Psoas muscle (tissue), 8 donors: ENCODE data around the gene TAAR6. TPM values are rescaled to one million over a fixed set of nuclear protein-coding genes. Genes with fewer than 3 reads are reported as not detected.
"Not testable (repeated sequence)": the region's sequence is repeated elsewhere in the genome, so short reads cannot be mapped to it uniquely, and the experiment has no call there.

Experiments
- ATAC-seq, 4 donors: fragments of 200-7000 bp; cut with Tn5 transposase; one replicate each; pipeline ENCODE4 v1.9.1; 2020; ENCODE audit warnings: moderate library complexity in 3 of 4, mild to moderate bottlenecking in 2 of 4
- DNase-seq, 2 donors: peaks; one replicate each; pipeline ENCODE4 v3.0.0-alpha.2; 2020
- H3K27ac ChIP-seq: fragments of 200-600 bp; one replicate; pipeline ENCODE4 v1.8.0; 2022
- H3K27me3 ChIP-seq, 3 donors: fragments of 200-600 bp in 1 of 3; one replicate each; pipeline versions ENCODE4 v1.6.1 to v1.8.0; 2013 to 2022; ENCODE audit warnings: low read length in 2 of 3, mild to moderate bottlenecking in 2 of 3, moderate library complexity in 1 of 3; ENCODE audit not compliant: insufficient read depth in 3 of 3
- H3K36me3 ChIP-seq, 2 donors: fragments of 200-600 bp in 1 of 2; one replicate each; pipeline versions ENCODE4 v1.6.1 to v1.8.0; 2013 to 2022; ENCODE audit warnings: low read depth in 1 of 2, mild to moderate bottlenecking in 1 of 2, moderate library complexity in 1 of 2; ENCODE audit not compliant: insufficient read depth in 1 of 2
- H3K4me1 ChIP-seq: fragments of 200-600 bp; one replicate; pipeline ENCODE4 v1.8.0; 2022
- H3K4me3 ChIP-seq: fragments of 200-600 bp; one replicate; pipeline ENCODE4 v1.8.0; 2022; ENCODE audit warnings: mild to moderate bottlenecking
- H3K9me3 ChIP-seq: fragments of 200-600 bp; one replicate; pipeline ENCODE4 v1.8.0; 2022
- CTCF ChIP-seq: fragments of 200-600 bp; IDR thresholded peaks from one replicate; pipeline ENCODE4 v1.8.0; 2022; ENCODE audit warnings: antibody characterized with exemption
- WGBS, 3 donors: extraction: QIAGEN DNeasy Blood & Tissue Kit; methylation state at CpG; one replicate each; pipeline versions ENCODE4 v1.1.6 to v1.1.7; 2013; 5-methylcytosine and 5-hydroxymethylcytosine counted together
- intact Hi-C, 2 donors: fragments of 100-400 bp; cut with DNase I; formaldehyde crosslinking; loops; one replicate each; pipeline versions ENCODE4 v1.11.0 to v1.14.2; 2022
- polyA plus RNA-seq, 3 donors: library from polyadenylated mRNA; stranded (reverse); fragments of 200-250 nt; gene quantifications; one replicate each; pipeline ENCODE4 v1.2.3, GENCODE V29; 2013
- total RNA-seq, 4 donors: library from RNA; stranded (reverse); fragmentation: NEBNext Ultra II Directional in 2 of 4; extraction: Animal tissue kit (Norgen Biotek cat#: 25700) in 2 of 4; gene quantifications; one replicate each; pipeline versions ENCODE4 v1.2.1 to v1.2.4, GENCODE V29; 2021 to 2023
- donor health status: healthy with polysubstance abuse.
- donor health status: DM: no; HTN: no; CAD: no; lungs with moderate emphysema.
- donor health status: Bipolar disorder and iron deficiency.
- donor health status: healthy.
- donor health status: DM: yes; HTN: yes; CAD: no.
- donor health status: DM: no; HTN: no; CAD: no.
- donor health status: DM: no; HTN: no; CAD: no.
- donor health status: DM: yes; HTN: yes; CAD: no.

Gene TAAR6
- total and polyA plus RNA-seq, 7 donors: not detected

DNA sequence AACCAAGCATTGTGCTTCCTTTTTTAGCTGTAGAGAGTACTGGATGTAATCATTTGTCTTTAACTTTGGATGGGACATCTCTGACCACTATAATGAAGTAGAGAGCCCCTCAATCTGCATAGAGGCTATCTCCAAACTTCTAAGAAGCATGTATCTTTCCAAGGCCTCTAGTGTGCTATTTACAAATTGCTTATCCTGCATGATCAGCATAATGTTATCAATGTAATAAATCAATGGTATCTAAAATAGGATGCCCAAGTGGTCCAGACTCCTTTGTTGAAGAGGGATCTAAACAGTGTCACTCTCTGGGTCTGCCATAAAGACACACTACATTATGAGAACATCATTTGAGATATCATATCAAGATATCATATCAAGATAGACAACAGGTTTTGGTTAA is 25.3 kb upstream of the TAAR6 start:
- intact Hi-C loops: no loop called here

GRCh38 chr6:132548746-132549463 is 21.2 kb upstream of the TAAR6 start:
- intact Hi-C loops: no loop called here
- WGBS, 3 donors: 82 to 90% (median 83%) methylated on average over 4 of the region's 4 CpGs
- ATAC-seq: no peak
- Histone ChIP-seq H3K36me3 (no peaks in the 10 kb centered on the region), H3K9me3 (no peaks in the 10 kb centered on the region), H3K4me3 (no peak overlapping the region), H3K27ac (no peak overlapping the region), H3K4me1 (no peaks in the 10 kb centered on the region), H3K27me3 (no peaks in the 10 kb centered on the region)
- DNase-seq: no peak
- no peak for TF ChIP-seq CTCF

More for the DNA sequence above, 25.3 kb upstream of the TAAR6 start:
- H3K4me1 ChIP-seq: no peaks in the 10 kb centered on the region
- no peaks in the 10 kb centered on the region for H3K27me3 ChIP-seq
- TF ChIP-seq CTCF: no peak
- H3K27ac ChIP-seq: no peak overlapping the region
- DNase-seq (no peak), ATAC-seq (no peak)
- H3K4me3 ChIP-seq: no peak overlapping the region
- no peaks in the 10 kb centered on the region for H3K36me3 ChIP-seq
- H3K9me3 ChIP-seq: no peaks in the 10 kb centered on the region

DNA sequence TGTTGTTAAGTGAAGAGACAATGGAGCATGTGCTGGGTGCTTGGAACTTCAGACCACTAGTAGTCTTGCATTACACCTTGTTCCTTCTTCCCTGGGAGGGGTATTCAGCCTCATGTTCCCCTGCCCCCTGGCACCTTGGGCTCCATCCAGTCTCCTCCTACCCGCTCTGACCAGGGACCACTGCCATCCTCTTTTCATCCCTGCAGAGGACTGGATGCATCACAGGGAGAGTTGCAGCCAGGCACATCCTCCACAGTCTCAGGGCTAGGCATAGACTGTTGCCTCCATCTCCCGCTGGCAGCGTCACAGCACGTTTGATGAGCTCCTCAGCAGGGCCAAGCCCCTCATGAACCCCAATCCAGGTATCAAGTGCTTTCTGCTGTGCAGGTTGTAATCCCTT is 18.9 kb upstream of the TAAR6 start:
- DNase-seq (no peak), ATAC-seq (no peak)
- Histone ChIP-seq H3K9me3 (no peaks in the 10 kb centered on the region), H3K36me3 (no peaks in the 10 kb centered on the region), H3K27ac (no peak overlapping the region), H3K4me3 (no peak overlapping the region), H3K27me3 (peaks cover 0 to 6% (median 0%) of the 10 kb centered on the region in 3 donors), H3K4me1 (no peaks in the 10 kb centered on the region)
- intact Hi-C loops: no loop called here
- no peak for TF ChIP-seq CTCF
- WGBS, 3 donors: 70 to 83% (median 75%) methylated on average over 4 of the region's 4 CpGs

DNA sequence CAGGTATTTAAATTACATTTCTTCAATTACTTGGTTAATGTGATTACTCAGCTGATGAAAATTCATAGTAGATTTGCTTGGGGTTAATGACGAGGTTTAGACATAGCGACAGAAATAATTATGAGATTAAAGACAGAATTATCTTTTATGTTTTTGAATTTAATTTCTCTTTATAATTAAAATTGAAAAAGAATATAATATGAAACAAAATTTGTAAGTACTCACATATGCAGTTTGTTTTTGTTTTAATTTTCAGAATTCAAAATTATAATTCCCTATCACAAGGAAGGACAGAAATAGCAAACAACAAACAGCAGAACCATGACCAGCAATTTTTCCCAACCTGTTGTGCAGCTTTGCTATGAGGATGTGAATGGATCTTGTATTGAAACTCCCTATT is 17.8 kb upstream of the TAAR6 start, which contains the start of gene TAAR8:
Gene TAAR8, plus strand, starts transcription at position 301 of the 400 bp plus-strand sequence. Its CDS starts 21 bp downstream, at position 322.
- Histone ChIP-seq H3K27ac (no peak within 1 kb of the TSS), H3K4me3 (no peak within 1 kb of the TSS), H3K27me3 (peaks cover 0 to 6% (median 0%) of the 10 kb centered on the region in 3 donors), H3K4me1 (no peaks in the 10 kb centered on the region), H3K36me3 (no peaks in the 10 kb centered on the region), H3K9me3 (no peaks in the 10 kb centered on the region)
- DNase-seq: no peak
- intact Hi-C loops: no loop called here
- no peak for ATAC-seq
- 93 to 95% (median 94%) methylated on average over 2 of the region's 2 CpGs for WGBS, 3 donors
- TF ChIP-seq CTCF: no peak

DNA sequence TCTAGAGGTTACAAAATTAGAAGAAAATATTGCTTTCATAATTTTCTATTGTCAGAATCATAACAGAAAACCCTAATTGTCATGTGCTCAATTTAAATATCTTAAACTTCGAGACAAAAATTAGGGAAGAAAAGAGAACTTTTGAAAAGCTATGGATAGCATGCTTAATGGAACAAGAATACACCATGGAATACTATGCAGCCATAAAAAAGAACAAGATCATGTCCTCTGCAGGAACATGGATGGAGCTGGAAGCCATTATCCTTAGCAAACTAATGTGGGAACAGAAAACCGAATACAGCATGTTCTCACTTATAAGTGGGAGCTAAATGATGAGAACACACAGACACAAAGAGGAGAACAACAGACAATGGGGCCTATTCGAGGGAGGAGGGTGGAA is 10.0 kb upstream of the TAAR6 start:
- WGBS, 3 donors: 69 to 71% (median 69%) methylated on average over 3 of the region's 3 CpGs

More for the DNA sequence above, 10.0 kb upstream of the TAAR6 start:
- H3K36me3 ChIP-seq, DNase-seq, intact Hi-C loops, ATAC-seq, H3K4me3 ChIP-seq, H3K27ac ChIP-seq, H3K4me1 ChIP-seq, H3K9me3 ChIP-seq, H3K27me3 ChIP-seq: not testable (repeated sequence)
